Astrocyte (in vitro differentiated cells and primary cell): ENCODE data around the gene VAV2. TPM values are rescaled to one million over a fixed set of nuclear protein-coding genes. Genes with fewer than 3 reads are reported as not detected.

Source experiments
- DNase-seq: peaks from one replicate; pipeline ENCODE4 v3.0.0-alpha.2; 2010; ENCODE audit warnings: low read depth
- FAIRE-seq: peaks from 2 replicates; lab custom pipeline; 2011; peaks lifted over from hg19 to GRCh38; lab: Jason Lieb, UNC
- H2AFZ ChIP-seq: 2 replicates; pipeline ENCODE4 v1.6.0; 2012; ENCODE audit warnings: low read depth, low read length, inconsistent platforms
- H3K27ac ChIP-seq: 2 replicates; pipeline ENCODE4 v1.5.1; 2011; ENCODE audit warnings: low read depth, low read length, inconsistent platforms
- H3K27me3 ChIP-seq: 2 replicates; pipeline ENCODE4 v1.6.0; 2011; ENCODE audit warnings: low read length, inconsistent platforms; ENCODE audit not compliant: insufficient read depth
- H3K36me3 ChIP-seq: 2 replicates; pipeline ENCODE4 v1.5.1; 2011; ENCODE audit warnings: low read length, inconsistent platforms; ENCODE audit not compliant: insufficient read depth
- H3K4me1 ChIP-seq: 2 replicates; pipeline ENCODE4 v1.5.1; 2011; ENCODE audit warnings: low read length, inconsistent platforms; ENCODE audit not compliant: insufficient read depth
- H3K4me2 ChIP-seq: 2 replicates; pipeline ENCODE4 v1.6.0; 2012; ENCODE audit warnings: low read length, inconsistent platforms
- H3K4me3 ChIP-seq: 2 replicates; pipeline ENCODE4 v1.5.1; 2011; ENCODE audit warnings: low read depth, mild to moderate bottlenecking, low read length, inconsistent platforms; ENCODE audit not compliant: insufficient read depth
- H3K79me2 ChIP-seq: 2 replicates; pipeline ENCODE4 v1.6.0; 2012; ENCODE audit warnings: mild to moderate bottlenecking, low read length, inconsistent platforms; ENCODE audit not compliant: insufficient read depth
- H3K9ac ChIP-seq: 2 replicates; pipeline ENCODE4 v1.6.0; 2012; ENCODE audit warnings: mild to moderate bottlenecking, low read length, inconsistent platforms
- H3K9me3 ChIP-seq: 2 replicates; pipeline ENCODE4 v1.5.1; 2012; ENCODE audit warnings: low read depth, mild to moderate bottlenecking, low read length, inconsistent platforms; ENCODE audit not compliant: insufficient read depth
- H4K20me1 ChIP-seq: 2 replicates; pipeline ENCODE4 v1.6.0; 2012; ENCODE audit warnings: low read length, inconsistent platforms; ENCODE audit not compliant: insufficient read depth
- H3K27ac Mint-ChIP-seq: one replicate; pipeline ENCODE4 v1.8.0; 2021; ENCODE audit warnings: mild to moderate bottlenecking, mixed read lengths; ENCODE audit not compliant: unreplicated experiment
- H3K27me3 Mint-ChIP-seq: one replicate; pipeline ENCODE4 v1.8.0; 2021; ENCODE audit warnings: low read depth, mixed read lengths; ENCODE audit not compliant: unreplicated experiment
- H3K36me3 Mint-ChIP-seq: one replicate; pipeline ENCODE4 v1.8.0; 2021; ENCODE audit warnings: low read depth, mixed read lengths; ENCODE audit not compliant: unreplicated experiment
- H3K4me1 Mint-ChIP-seq: one replicate; pipeline ENCODE4 v1.8.0; 2021; ENCODE audit warnings: low read depth, mixed read lengths; ENCODE audit not compliant: unreplicated experiment
- H3K4me3 Mint-ChIP-seq: one replicate; pipeline ENCODE4 v1.8.0; 2021; ENCODE audit warnings: mild to moderate bottlenecking, moderate library complexity, mixed read lengths; ENCODE audit not compliant: unreplicated experiment
- H3K9me3 Mint-ChIP-seq: one replicate; pipeline ENCODE4 v1.8.0; 2021; ENCODE audit warnings: mild to moderate bottlenecking, mixed read lengths; ENCODE audit not compliant: unreplicated experiment
- EZH2 ChIP-seq: IDR thresholded peaks from 2 replicates; pipeline ENCODE4 v1.6.1; 2012; ENCODE audit warnings: mild to moderate bottlenecking, low read length, inconsistent platforms; ENCODE audit not compliant: insufficient read depth
- total RNA-seq: library from RNA; stranded (reverse); gene quantifications from 2 replicates; pipeline ENCODE4 v1.2.1, GENCODE V29; 2021
- TF ChIP-seq, protein P1 (sequence below): IDR thresholded peaks from 2 replicates; pipeline ENCODE4 v1.5.1; 2011; ENCODE audit warnings: low read depth, mild to moderate bottlenecking, inconsistent platforms, low read length, moderate library complexity; ENCODE audit not compliant: insufficient read depth

Gene VAV2
- total RNA-seq, 1 donor from 2014 or later, result 36.5 TPM

- Histone ChIP-seq H3K36me3 (no peaks in the 10 kb centered on the region), H3K27ac (no peak overlapping the region), H3K4me3 (no peak overlapping the region), H4K20me1 (peaks cover 4% of the 10 kb centered on the region), H3K4me2 (no peak overlapping the region), H3K79me2 (no peaks in the 10 kb centered on the region), H3K27me3 (peaks cover 14% of the 10 kb centered on the region), H2AFZ (no peak overlapping the region), H3K9ac (no peak overlapping the region), H3K4me1 (no peaks in the 10 kb centered on the region), H3K9me3 (no peaks in the 10 kb centered on the region)
- Mint-ChIP-seq H3K4me1 (no peaks in the 10 kb centered on the region), H3K9me3 (no peaks in the 10 kb centered on the region), H3K27ac (no peak overlapping the region), H3K4me3 (no peak overlapping the region), H3K36me3 (no peaks in the 10 kb centered on the region), H3K27me3 (peaks cover 38% of the 10 kb centered on the region)
- FAIRE-seq, result no peak
- no peak for DNase-seq
- TF ChIP-seq, protein P1, sequence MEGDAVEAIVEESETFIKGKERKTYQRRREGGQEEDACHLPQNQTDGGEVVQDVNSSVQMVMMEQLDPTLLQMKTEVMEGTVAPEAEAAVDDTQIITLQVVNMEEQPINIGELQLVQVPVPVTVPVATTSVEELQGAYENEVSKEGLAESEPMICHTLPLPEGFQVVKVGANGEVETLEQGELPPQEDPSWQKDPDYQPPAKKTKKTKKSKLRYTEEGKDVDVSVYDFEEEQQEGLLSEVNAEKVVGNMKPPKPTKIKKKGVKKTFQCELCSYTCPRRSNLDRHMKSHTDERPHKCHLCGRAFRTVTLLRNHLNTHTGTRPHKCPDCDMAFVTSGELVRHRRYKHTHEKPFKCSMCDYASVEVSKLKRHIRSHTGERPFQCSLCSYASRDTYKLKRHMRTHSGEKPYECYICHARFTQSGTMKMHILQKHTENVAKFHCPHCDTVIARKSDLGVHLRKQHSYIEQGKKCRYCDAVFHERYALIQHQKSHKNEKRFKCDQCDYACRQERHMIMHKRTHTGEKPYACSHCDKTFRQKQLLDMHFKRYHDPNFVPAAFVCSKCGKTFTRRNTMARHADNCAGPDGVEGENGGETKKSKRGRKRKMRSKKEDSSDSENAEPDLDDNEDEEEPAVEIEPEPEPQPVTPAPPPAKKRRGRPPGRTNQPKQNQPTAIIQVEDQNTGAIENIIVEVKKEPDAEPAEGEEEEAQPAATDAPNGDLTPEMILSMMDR, result no peak
- no peak for TF ChIP-seq EZH2
Measured at GRCh38 chr9:133728856-133729616, 263.1 kb downstream of the VAV2 start.

DNA sequence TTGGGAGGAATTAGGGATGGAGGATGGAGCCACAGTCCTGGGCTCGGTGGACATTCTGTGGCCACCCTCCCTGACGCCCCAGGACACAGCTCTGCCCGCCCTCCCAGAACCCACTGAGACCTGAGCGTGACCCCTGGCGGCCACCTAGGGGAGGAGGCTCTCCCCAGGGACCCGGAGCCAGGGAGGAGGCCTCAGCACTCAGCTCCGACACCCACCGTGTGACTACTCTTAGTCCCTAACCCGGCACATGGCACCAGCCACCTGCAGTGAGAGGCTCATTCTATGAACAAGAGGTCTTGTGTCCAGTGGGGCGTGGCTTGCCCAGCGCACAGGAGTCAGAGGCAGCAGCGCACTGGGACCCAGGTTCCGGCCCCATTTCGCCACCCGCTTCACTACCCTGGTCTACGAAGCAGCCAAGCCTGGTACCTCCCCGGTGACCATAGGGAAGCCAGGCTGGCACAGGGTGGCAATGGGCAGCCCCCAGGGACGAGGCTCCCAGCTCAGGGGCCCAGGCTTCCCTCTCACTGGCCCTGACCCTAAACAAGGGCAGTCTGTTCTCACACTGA is 264.2 kb downstream of the VAV2 start:
- H3K79me2 ChIP-seq, result no peaks in the 10 kb centered on the region
- no peaks in the 10 kb centered on the region for H3K36me3 ChIP-seq
- no peaks in the 10 kb centered on the region for H3K9me3 ChIP-seq
- H3K4me3 Mint-ChIP-seq, result no peak overlapping the region
- no peak for TF ChIP-seq EZH2
- TF ChIP-seq, protein P1, result no peak
- no peak overlapping the region for H3K27ac ChIP-seq
- H2AFZ ChIP-seq, result no peak overlapping the region
- peaks cover 16% of the 10 kb centered on the region for H3K27me3 ChIP-seq
- H4K20me1 ChIP-seq, result peaks cover 4% of the 10 kb centered on the region
- H3K4me1 Mint-ChIP-seq, result no peaks in the 10 kb centered on the region
- DNase-seq (no peak), FAIRE-seq (no peak)
- H3K36me3 Mint-ChIP-seq, result no peaks in the 10 kb centered on the region
- no peak overlapping the region for H3K4me3 ChIP-seq
- H3K4me2 ChIP-seq, result no peak overlapping the region
- H3K27ac Mint-ChIP-seq, result no peak overlapping the region
- H3K27me3 Mint-ChIP-seq, result peaks cover 36% of the 10 kb centered on the region
- peaks cover 5% of the 10 kb centered on the region for H3K9me3 Mint-ChIP-seq
- H3K9ac ChIP-seq, result no peak overlapping the region
- H3K4me1 ChIP-seq, result no peaks in the 10 kb centered on the region
